ENCODE measurements around the gene ATG4A. TPM values are rescaled to one million over a fixed set of nuclear protein-coding genes. Genes with fewer than 3 reads are reported as not detected.

The ATG4A gene
- total and polyA plus RNA-seq, 2 donors (not counting 3 experiments of a cell fraction or from before 2014, with no cell fraction given): 13.2 to 28.7 TPM

- POLR2A ChIA-PET: interaction anchor here (1.2 to 1.3 kb wide), 3 partner anchors 9 to 41 kb away, joined by 3 to 17 read pairs (median 4); partner anchors contain the start of genes ATG4A and PSMD10
- peaks cover 3 to 4% of the 10 kb centered on the region in 2 experiments for H3K36me3 ChIP-seq (ENCODE audit: control insufficient read depth in 2 of 2, extremely low read depth in 1 of 2, insufficient read depth in 2 of 2, low read length in 2 of 2)
- no peaks in the 10 kb centered on the region for H3K9me1 ChIP-seq (replicated peaks; ENCODE audit: control insufficient read depth, extremely low read depth, insufficient read depth, low read length)
- TSS peak; percentile 86 for BruUV-seq (replicated peaks)
- no peaks in the 10 kb centered on the region for H3K79me2 ChIP-seq (ENCODE audit: control insufficient read depth, insufficient read depth, low read length)
- DNase-seq (ENCODE audit: low read depth, low spot score): no peak
- peak overlapping the region; percentile 52 for H3K4me2 ChIP-seq (ENCODE audit: insufficient read depth, low read length)
- H4K20me1 ChIP-seq (replicated peaks; ENCODE audit: control insufficient read depth, extremely low read depth, insufficient read depth, low read length): no peaks in the 10 kb centered on the region
- no peak overlapping the region for H2AFZ ChIP-seq (ENCODE audit: low read depth, low read length)
- intact Hi-C loops (cut with micrococcal nuclease): no loop called here
- TF ChIP-seq EZH2 (IDR thresholded peaks at IDR 0.05; ENCODE audit: borderline replicate concordance, low read depth, low read length, severe bottlenecking) (no peak), CTCF (IDR thresholded peaks at IDR 0.05; ENCODE audit: extremely low read depth in 1 of 2, insufficient read depth in 1 of 2, low read depth in 1 of 2, low read length in 2 of 2) (no peak), MYC (IDR thresholded peaks at IDR 0.05; ENCODE audit: low read depth, low read length) (no peak), JUN (IDR thresholded peaks at IDR 0.05; ENCODE audit: borderline replicate concordance, insufficient read depth, insufficient read length, low read depth) (no peak)
- TF ChIP-seq, protein P1, sequence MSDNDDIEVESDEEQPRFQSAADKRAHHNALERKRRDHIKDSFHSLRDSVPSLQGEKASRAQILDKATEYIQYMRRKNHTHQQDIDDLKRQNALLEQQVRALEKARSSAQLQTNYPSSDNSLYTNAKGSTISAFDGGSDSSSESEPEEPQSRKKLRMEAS (IDR thresholded peaks at IDR 0.05; ENCODE audit: insufficient read depth, insufficient read length): no peak
- CTCF ChIA-PET: interaction anchor here (1.2 to 2.0 kb wide), 3 partner anchors 41 to 110 kb away, joined by 3 to 6 read pairs (median 5); partner anchors contain the start of genes ATG4A and PSMD10
- peak overlapping the region; percentile 53 for H3K9ac ChIP-seq (replicated peaks; ENCODE audit: extremely low read depth, insufficient read depth, low read length)
- no peaks in the 10 kb centered on the region for H3K27me3 ChIP-seq (ENCODE audit: control insufficient read depth in 2 of 2, insufficient read depth in 2 of 2, low read length in 2 of 2)
- H3K4me1 ChIP-seq (ENCODE audit: control insufficient read depth, extremely low read depth, insufficient read depth, low read length): peaks cover 28% of the 10 kb centered on the region
- peak overlapping the region; percentile 97 for H3K27ac ChIP-seq (ENCODE audit: insufficient read depth, low read depth, low read length)
- no peak for FAIRE-seq
- H3K4me3 ChIP-seq (replicated peaks in 1 of 3; ENCODE audit: insufficient read depth in 1 of 3, low read depth in 1 of 3, low read length in 3 of 3): no peak overlapping the region
- H3K9me3 ChIP-seq (replicated peaks; ENCODE audit: control insufficient read depth, insufficient read depth, low read length): no peaks in the 10 kb centered on the region
- dilution Hi-C loops (cut with MboI; ENCODE audit: extremely low pct_ligation_motif_present, low sequenced_read_pairs): no loop called here
Observed at GRCh38 chrX:108132034-108132433, 40.5 kb downstream of the ATG4A start.
